Activated gamma-delta T cell treated with anti-CD3 and anti-CD28 coated beads, Interleukin-2, amount 50 U/mL, for 16 hours (primary cell): ENCODE measurements around the gene FSTL4.

ENCODE experiments used
- DNase-seq: peaks from one replicate; pipeline ENCODE4 v3.0.0-alpha.2; 2020; ENCODE audit warnings: low read depth

Gene FSTL4

DNA sequence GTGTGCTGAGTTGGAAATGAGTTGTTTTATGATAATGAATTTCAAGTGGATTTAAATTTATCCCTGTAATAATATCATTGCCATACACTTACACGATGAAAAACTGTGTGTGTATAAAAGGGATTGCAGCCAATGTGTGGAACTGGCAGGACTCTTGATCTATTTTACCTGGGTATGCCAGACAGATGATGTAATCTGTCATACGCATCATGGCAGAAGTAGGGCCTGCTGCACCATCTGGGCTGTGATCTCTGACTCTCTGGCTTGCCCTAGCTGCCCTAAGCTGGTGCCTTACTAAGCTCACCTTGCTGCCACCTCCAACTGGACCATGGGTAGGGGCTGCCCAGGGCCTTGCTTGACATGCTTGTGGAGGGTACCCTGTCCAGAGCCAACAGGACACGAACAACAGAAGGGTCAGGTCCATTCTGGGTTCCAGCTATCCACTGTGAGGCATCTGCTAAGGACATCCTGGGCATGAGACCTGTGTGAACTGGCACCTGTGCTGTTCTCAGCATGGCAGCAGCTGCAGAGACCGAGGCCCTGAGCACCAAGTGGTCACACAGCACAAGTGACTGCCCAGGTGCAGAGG, 184.2 kb downstream of the FSTL4 start:
- no peak for DNase-seq

DNA sequence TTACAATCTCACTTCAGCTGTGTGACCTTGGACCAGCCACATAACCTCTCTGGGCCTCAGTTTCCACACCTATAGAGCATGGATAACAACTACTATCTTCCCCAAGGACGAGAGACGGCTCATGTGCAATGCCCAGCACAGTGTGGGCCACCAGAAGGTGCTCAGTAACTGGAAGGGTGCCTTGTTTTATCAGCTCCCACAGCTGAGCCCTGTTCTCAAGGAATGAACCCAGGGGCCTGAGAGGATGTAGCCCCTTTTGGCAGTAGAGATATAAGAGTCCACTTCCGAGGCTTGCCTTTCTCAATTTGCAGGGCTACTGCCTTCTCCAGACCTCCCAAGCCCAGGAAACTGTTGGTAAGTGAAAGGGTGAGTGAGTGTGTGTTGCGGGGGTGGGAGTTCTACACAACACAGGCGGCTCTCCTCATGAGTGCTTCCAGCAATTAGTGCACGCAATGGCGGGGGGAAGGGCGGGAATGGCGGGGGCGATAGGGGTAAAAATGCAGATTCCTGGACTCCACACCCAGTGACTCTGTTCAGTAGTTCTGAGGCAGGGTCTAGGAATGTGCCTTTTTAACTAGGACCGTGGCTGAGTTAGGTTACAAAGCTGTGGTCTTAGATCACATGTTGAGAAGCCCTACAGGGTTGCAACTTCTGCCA, 185.1 kb downstream of the FSTL4 start:
- DNase-seq, result no peak

DNA sequence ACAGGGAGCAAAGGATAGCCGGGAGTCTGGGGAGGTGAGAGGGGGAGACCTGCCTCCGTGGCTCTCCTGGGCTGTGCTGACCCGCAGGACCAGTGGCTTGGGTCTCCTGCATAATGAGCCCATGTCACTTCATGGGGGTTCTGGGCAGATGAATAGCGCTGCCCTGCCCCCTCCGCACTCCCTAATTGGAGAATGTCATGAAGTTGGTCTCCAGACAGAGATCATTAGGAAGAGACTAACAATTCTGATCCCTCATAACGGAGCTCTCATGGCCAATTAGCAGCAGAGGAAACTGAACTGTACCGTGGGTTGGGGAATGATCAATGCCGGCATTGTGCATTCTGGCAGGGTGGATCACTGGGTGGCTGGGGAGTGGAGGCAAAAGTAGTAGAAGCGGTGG, 186.1 kb downstream of the FSTL4 start:
- no peak for DNase-seq

GRCh38 chr5:133425764-133426163, 186.6 kb downstream of the FSTL4 start:
- no peak for DNase-seq

GRCh38 chr5:133425222-133425621, 187.1 kb downstream of the FSTL4 start:
- DNase-seq, result no peak

GRCh38 chr5:133423618-133424282, 188.6 kb downstream of the FSTL4 start:
- DNase-seq, result peak; percentile 51

GRCh38 chr5:133423011-133423617, 189.2 kb downstream of the FSTL4 start:
- no peak for DNase-seq

- DNase-seq, result no peak
Observed at GRCh38 chr5:133421806-133422205, 190.5 kb downstream of the FSTL4 start.

DNA sequence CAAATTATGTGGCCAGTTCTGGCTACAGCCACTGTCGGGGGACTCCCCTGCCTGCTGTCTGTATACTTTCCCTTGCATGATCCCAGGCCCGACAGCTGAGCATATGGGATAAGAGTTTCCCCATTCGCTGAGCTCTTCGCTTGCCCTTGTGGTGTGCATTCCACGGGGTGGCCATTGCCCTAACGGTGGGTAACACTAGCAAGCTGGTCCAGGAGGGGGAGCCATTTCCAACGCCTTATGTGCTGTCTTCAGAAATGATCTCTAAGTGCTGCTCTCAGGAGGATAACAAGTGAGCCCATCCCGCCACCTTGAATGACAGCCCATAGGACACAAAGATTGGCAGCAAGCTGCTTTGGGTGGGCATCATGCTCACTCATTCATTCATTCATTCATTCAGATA, 190.9 kb downstream of the FSTL4 start:
- no peak for DNase-seq

DNA sequence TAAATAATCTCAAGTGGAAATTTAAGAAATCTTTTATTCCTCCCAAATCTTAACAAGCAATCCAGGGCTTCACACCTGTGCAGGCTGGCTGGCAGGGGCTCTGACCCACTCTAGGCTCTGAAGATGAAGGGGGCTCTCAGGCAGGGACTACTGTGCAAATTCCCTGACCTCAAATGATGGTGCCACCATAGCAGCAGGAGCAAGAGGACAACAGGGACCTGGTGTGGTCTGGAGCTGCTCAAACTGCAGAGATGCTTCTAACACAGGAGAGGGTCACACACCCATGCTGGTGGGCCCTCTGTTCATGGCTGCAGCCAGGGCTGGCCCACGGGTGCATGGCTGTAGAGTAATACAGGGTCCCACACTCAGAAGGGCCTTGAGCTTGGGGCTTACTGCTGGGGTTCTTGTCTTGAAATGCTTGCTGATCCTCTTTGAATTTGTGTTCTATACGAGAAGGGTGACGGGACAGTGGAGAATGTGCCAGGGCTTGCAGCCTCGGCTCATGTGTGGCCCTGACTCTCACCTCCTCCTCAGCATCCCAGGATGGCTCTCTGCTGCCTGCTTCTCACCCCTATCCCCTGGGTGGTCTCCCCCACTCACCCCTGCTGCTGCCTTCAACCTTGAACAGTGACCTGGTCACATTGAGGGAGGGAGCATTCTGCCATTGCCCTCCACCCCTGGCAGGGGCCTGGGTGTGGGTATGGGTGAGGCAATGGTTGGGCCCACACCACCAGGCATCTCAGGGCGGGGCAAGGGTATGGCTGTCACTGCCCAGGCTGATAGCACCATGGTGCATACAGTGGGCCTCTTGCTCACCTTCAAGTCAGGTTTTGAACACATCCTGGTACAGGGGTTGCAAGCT, 191.7 kb downstream of the FSTL4 start:
- DNase-seq, result no peak

- no peak for DNase-seq
Observed at GRCh38 chr5:133415906-133416305, 196.4 kb downstream of the FSTL4 start.

DNA sequence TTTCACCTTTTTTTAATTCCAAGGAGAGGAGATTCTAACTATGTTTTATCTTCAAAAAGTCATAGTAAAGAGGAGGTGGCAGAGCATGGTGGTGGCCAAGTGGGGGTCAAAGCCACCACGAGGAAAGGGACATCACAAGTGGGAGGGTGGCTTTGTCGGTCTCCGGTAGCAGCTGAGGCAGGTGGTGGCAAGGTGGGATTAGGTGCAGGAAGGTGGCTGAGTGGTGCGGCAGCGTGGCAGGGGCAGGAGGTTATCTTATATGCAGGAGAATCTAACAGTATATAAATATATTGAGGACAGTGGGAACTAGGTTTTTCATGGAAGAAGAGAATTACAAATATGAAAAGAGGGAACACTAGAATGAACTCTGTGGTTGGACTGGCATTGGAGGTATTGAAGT, 196.8 kb downstream of the FSTL4 start:
- no peak for DNase-seq

- no peak for DNase-seq
Observed at GRCh38 chr5:133412661-133413060, 199.7 kb downstream of the FSTL4 start.

GRCh38 chr5:133410335-133410828, 202.0 kb downstream of the FSTL4 start:
- no peak for DNase-seq

- DNase-seq, result no peak
Observed at GRCh38 chr5:133409210-133409674, 203.1 kb downstream of the FSTL4 start.

DNA sequence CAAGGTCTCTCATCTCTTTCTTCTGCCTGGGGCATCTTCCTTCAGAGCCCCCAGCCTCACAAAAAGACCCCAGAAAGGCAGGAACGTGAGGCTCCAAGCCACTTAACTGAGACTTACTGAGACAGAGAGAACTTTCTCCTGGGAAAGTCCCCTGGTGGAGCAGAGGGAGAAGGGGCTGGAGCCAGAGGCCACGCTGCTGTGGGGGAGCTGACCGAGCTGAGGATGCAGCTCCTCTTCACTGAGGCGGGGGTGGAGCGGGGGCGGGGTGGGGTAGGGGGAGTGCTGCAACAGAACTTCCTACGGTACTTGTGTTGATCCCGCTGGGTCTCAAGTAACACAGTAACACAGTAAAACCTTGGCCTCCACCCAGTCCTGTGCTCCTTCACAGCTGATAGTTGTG, 204.0 kb downstream of the FSTL4 start:
- DNase-seq, result no peak

GRCh38 chr5:133406977-133407632, 205.2 kb downstream of the FSTL4 start:
- no peak for DNase-seq

DNA sequence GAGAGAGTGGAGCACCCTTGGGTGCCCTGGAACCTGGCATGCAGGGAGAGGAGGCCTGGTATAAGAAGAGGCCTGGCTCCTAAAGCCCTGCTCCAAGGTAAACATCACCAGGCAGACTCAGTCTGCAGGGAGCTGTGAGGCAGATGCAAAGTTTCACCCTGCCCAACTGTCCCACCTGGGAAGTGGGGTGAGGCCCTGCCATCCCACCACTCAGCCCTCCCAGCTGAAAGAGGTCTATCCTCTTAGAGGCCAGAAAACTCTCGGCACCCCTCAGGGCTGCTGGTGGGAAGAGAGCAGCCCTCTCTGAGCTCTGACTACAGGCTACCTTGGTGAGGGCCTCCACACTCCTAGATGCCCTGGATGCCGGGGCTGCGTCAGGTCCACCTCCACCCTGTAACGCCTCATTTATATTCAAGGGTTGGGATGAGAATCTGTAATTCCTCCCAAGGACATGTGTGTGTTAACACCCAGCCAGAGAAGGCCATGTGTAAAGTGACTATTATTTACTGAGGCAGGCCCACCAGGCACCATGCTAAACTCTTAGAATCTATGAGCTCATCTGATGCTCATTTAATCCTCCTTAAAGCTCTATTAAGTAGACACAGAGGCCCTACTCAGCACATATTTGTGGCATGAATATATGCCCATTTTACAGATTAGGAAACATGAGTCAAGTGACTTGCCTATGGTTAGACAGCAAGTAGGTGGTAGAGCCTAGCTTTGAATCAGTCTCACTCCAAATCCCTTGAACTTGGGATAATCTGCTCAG, 205.9 kb downstream of the FSTL4 start:
- no peak for DNase-seq

GRCh38 chr5:133405275-133406034, 206.9 kb downstream of the FSTL4 start:
- no peak for DNase-seq

DNA sequence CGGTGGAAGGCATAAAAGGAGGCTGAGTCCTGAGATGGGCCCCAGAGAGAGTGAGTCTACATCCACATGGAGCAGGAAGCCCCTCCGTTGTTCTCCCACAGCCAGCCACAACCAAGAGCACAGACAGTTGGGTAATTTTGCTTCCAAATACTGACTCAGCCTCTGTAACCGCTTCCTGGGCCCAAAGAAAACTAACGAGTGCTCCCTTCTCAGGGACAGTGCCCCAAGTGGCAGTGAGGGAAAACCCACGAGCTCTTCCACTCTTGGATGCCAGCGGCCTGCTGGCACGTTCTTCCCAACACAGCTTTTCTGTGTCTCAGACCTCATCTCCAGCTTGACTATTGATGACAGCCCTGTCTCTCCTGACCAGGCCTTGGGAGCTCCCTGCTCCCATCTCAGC, 207.6 kb downstream of the FSTL4 start:
- DNase-seq, result no peak
